ENCODE results near the gene PDPR. TPM values are rescaled to one million over a fixed set of nuclear protein-coding genes. Genes with fewer than 3 reads are reported as not detected.
"Not testable (repeated sequence)": the region's sequence is repeated elsewhere in the genome, so short reads cannot be mapped to it uniquely, and the experiment has no call there.

Gene PDPR
- total and polyA plus RNA-seq, 2 donors (not counting 3 experiments of a cell fraction or from before 2014, with no cell fraction given) = 26.4 to 29.9 TPM

DNA sequence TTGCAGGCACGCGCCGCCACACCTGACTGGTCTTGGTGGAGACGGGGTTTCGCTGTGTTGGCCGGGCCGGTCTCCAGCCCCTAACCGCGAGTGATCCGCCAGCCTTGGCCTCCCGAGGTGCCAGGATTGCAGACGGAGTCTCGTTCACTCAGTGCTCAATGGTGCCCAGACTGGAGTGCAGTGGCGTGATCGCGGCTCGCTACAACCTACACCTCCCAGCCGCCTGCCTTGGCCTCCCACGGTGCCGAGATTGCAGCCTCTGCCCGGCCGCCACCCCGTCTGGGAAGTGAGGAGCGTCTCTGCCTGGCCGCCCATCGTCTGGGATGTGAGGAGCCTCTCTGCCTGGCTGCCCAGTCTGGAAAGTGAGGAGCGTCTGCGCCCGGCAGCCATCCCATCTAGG is 89.9 kb downstream of the PDPR start:
- FAIRE-seq = not testable (repeated sequence)

GRCh38 chr16:70204668-70205405 is 90.7 kb downstream of the PDPR start:
- CTCF ChIA-PET; H3K27ac ChIP-seq (ENCODE audit: insufficient read depth, low read depth, low read length); POLR2A ChIA-PET; dilution Hi-C loops (cut with MboI; ENCODE audit: extremely low pct_ligation_motif_present, low sequenced_read_pairs); H3K9ac ChIP-seq (replicated peaks; ENCODE audit: extremely low read depth, insufficient read depth, low read length); BruUV-seq (replicated peaks); H4K20me1 ChIP-seq (replicated peaks; ENCODE audit: control insufficient read depth, extremely low read depth, insufficient read depth, low read length); H3K79me2 ChIP-seq (ENCODE audit: control insufficient read depth, insufficient read depth, low read length); H2AFZ ChIP-seq (ENCODE audit: low read depth, low read length); H3K9me3 ChIP-seq (replicated peaks; ENCODE audit: control insufficient read depth, insufficient read depth, low read length); DNase-seq (ENCODE audit: low read depth, low spot score); H3K9me1 ChIP-seq (replicated peaks; ENCODE audit: control insufficient read depth, extremely low read depth, insufficient read depth, low read length); H3K27me3 ChIP-seq (ENCODE audit: control insufficient read depth in 2 of 2, insufficient read depth in 2 of 2, low read length in 2 of 2); H3K4me3 ChIP-seq (replicated peaks in 1 of 3; ENCODE audit: insufficient read depth in 1 of 3, low read depth in 1 of 3, low read length in 3 of 3); H3K4me1 ChIP-seq (ENCODE audit: control insufficient read depth, extremely low read depth, insufficient read depth, low read length); intact Hi-C loops (cut with micrococcal nuclease); FAIRE-seq; H3K36me3 ChIP-seq (ENCODE audit: control insufficient read depth in 2 of 2, extremely low read depth in 1 of 2, insufficient read depth in 2 of 2, low read length in 2 of 2); H3K4me2 ChIP-seq (ENCODE audit: insufficient read depth, low read length): not testable (repeated sequence)

More for the DNA sequence above, 89.9 kb downstream of the PDPR start:
- H3K36me3 ChIP-seq (ENCODE audit: control insufficient read depth in 2 of 2, extremely low read depth in 1 of 2, insufficient read depth in 2 of 2, low read length in 2 of 2); intact Hi-C loops (cut with micrococcal nuclease); BruUV-seq (replicated peaks); H2AFZ ChIP-seq (ENCODE audit: low read depth, low read length); H3K9me3 ChIP-seq (replicated peaks; ENCODE audit: control insufficient read depth, insufficient read depth, low read length); H3K4me3 ChIP-seq (replicated peaks in 1 of 3; ENCODE audit: insufficient read depth in 1 of 3, low read depth in 1 of 3, low read length in 3 of 3); H3K27me3 ChIP-seq (ENCODE audit: control insufficient read depth in 2 of 2, insufficient read depth in 2 of 2, low read length in 2 of 2); H3K4me2 ChIP-seq (ENCODE audit: insufficient read depth, low read length); H3K9ac ChIP-seq (replicated peaks; ENCODE audit: extremely low read depth, insufficient read depth, low read length); H3K79me2 ChIP-seq (ENCODE audit: control insufficient read depth, insufficient read depth, low read length); H4K20me1 ChIP-seq (replicated peaks; ENCODE audit: control insufficient read depth, extremely low read depth, insufficient read depth, low read length); DNase-seq (ENCODE audit: low read depth, low spot score); H3K9me1 ChIP-seq (replicated peaks; ENCODE audit: control insufficient read depth, extremely low read depth, insufficient read depth, low read length); POLR2A ChIA-PET; H3K27ac ChIP-seq (ENCODE audit: insufficient read depth, low read depth, low read length); dilution Hi-C loops (cut with MboI; ENCODE audit: extremely low pct_ligation_motif_present, low sequenced_read_pairs); CTCF ChIA-PET; H3K4me1 ChIP-seq (ENCODE audit: control insufficient read depth, extremely low read depth, insufficient read depth, low read length): not testable (repeated sequence)

- POLR2A ChIA-PET; H3K4me2 ChIP-seq (ENCODE audit: insufficient read depth, low read length); FAIRE-seq; DNase-seq (ENCODE audit: low read depth, low spot score); H3K4me1 ChIP-seq (ENCODE audit: control insufficient read depth, extremely low read depth, insufficient read depth, low read length); H3K4me3 ChIP-seq (replicated peaks in 1 of 3; ENCODE audit: insufficient read depth in 1 of 3, low read depth in 1 of 3, low read length in 3 of 3); dilution Hi-C loops (cut with MboI; ENCODE audit: extremely low pct_ligation_motif_present, low sequenced_read_pairs); H3K9ac ChIP-seq (replicated peaks; ENCODE audit: extremely low read depth, insufficient read depth, low read length); H3K27me3 ChIP-seq (ENCODE audit: control insufficient read depth in 2 of 2, insufficient read depth in 2 of 2, low read length in 2 of 2); H3K9me1 ChIP-seq (replicated peaks; ENCODE audit: control insufficient read depth, extremely low read depth, insufficient read depth, low read length); H2AFZ ChIP-seq (ENCODE audit: low read depth, low read length); CTCF ChIA-PET; H3K36me3 ChIP-seq (ENCODE audit: control insufficient read depth in 2 of 2, extremely low read depth in 1 of 2, insufficient read depth in 2 of 2, low read length in 2 of 2); H3K27ac ChIP-seq (ENCODE audit: insufficient read depth, low read depth, low read length); intact Hi-C loops (cut with micrococcal nuclease); H3K79me2 ChIP-seq (ENCODE audit: control insufficient read depth, insufficient read depth, low read length); BruUV-seq (replicated peaks); H4K20me1 ChIP-seq (replicated peaks; ENCODE audit: control insufficient read depth, extremely low read depth, insufficient read depth, low read length); H3K9me3 ChIP-seq (replicated peaks; ENCODE audit: control insufficient read depth, insufficient read depth, low read length): not testable (repeated sequence)
Observed at GRCh38 chr16:70206382-70206781, 92.2 kb downstream of the PDPR start.

Small RNAs within 50 kb of the gene (small RNA-seq; reads per million reads assigned to genes)
- gene AC009060.2 (ENCODE audit: insufficient read depth, insufficient read length, low read depth, low replicate concordance) = not detected

Other genes starting within 250 kb of the PDPR start
- gene CLEC18A, start 163.0 kb upstream of the PDPR start, total RNA-seq = 0.46 and 0.51 TPM in 2 replicates
- 0.35 and 0.65 TPM in 2 replicates for gene CLEC18A, start 163.0 kb upstream of the PDPR start, polyA plus RNA-seq
- 0.42 TPM in 1 of 2 replicates, not detected in the other for gene CLEC18C, start 59.5 kb downstream of the PDPR start, total RNA-seq
- gene CLEC18C, start 59.5 kb downstream of the PDPR start, polyA plus RNA-seq = 0.06 TPM in 1 of 2 replicates, not detected in the other
- 29.2 and 30.6 TPM in 2 replicates for gene EXOSC6, start 137.6 kb downstream of the PDPR start, total RNA-seq
- 11.6 and 12.6 TPM in 2 replicates for gene EXOSC6, start 137.6 kb downstream of the PDPR start, polyA plus RNA-seq
- 109 and 110 TPM in 2 replicates for gene AARS1, start 175.2 kb downstream of the PDPR start, total RNA-seq
- 58.9 and 71.3 TPM in 2 replicates for gene AARS1, start 175.2 kb downstream of the PDPR start, polyA plus RNA-seq
- gene DDX19B, start 184.9 kb downstream of the PDPR start, total RNA-seq = 33.6 and 34.3 TPM in 2 replicates
- 23.8 and 28.1 TPM in 2 replicates for gene DDX19B, start 184.9 kb downstream of the PDPR start, polyA plus RNA-seq
- 41.3 and 41.6 TPM in 2 replicates for gene DDX19A, start 232.6 kb downstream of the PDPR start, total RNA-seq
- gene DDX19A, start 232.6 kb downstream of the PDPR start, polyA plus RNA-seq = 21.7 and 26.5 TPM in 2 replicates